HUES6 (cell line): ENCODE results near the gene GANAB.
A peak's percentile ranks its signal among the peaks of the same experiment; 100 is the strongest.
"Not testable (repeated sequence)": the region's sequence is repeated elsewhere in the genome, so short reads cannot be mapped to it uniquely, and the experiment has no call there.

Experiments
- H3K27ac ChIP-seq: 2 replicates; pipeline ENCODE4 v1.7.0; 2013; ENCODE audit warnings: low read depth, mild to moderate bottlenecking, low read length, inconsistent platforms
- H3K27me3 ChIP-seq: 2 replicates; pipeline ENCODE4 v1.6.1; 2013; ENCODE audit warnings: low read length; ENCODE audit not compliant: control insufficient read depth, insufficient read depth
- H3K36me3 ChIP-seq: 2 replicates; pipeline ENCODE4 v1.6.1; 2013; ENCODE audit warnings: low read length; ENCODE audit not compliant: control insufficient read depth, insufficient read depth
- H3K4me1 ChIP-seq: 2 replicates; pipeline ENCODE4 v1.6.1; 2013; ENCODE audit warnings: low read length; ENCODE audit not compliant: control insufficient read depth, insufficient read depth
- H3K4me3 ChIP-seq: 2 replicates; pipeline ENCODE4 v1.5.1; 2013; ENCODE audit warnings: low read depth, low read length
- H3K9ac ChIP-seq: one replicate; pipeline ENCODE4 v1.6.1; 2013; ENCODE audit warnings: mild to moderate bottlenecking, low read length
- H3K9me3 ChIP-seq: 2 replicates; pipeline ENCODE4 v1.6.1; 2013; ENCODE audit warnings: low read depth, low read length; ENCODE audit not compliant: control insufficient read depth, insufficient read depth

Gene GANAB

GRCh38 chr11:62616957-62617356, 29.5 kb downstream of the GANAB start:
- H3K9me3 ChIP-seq, H3K27me3 ChIP-seq, H3K4me3 ChIP-seq, H3K9ac ChIP-seq, H3K27ac ChIP-seq: not testable (repeated sequence)
- Histone ChIP-seq H3K36me3 (peaks cover 14% of the 10 kb centered on the region), H3K4me1 (peaks cover 14% of the 10 kb centered on the region; the same call in 1 of the 2 replicates)

- H3K4me1 ChIP-seq, result peaks cover 22% of the 10 kb centered on the region
Observed at GRCh38 chr11:62615521-62615920, 30.9 kb downstream of the GANAB start.

GRCh38 chr11:62614275-62614674, 32.1 kb downstream of the GANAB start:
- H3K27me3 ChIP-seq, result no peaks in the 10 kb centered on the region
- H3K4me3 ChIP-seq, result no peak overlapping the region
- H3K9ac ChIP-seq, result peak overlapping the region; percentile 36
- H3K36me3 ChIP-seq, result peaks cover 14% of the 10 kb centered on the region
- peaks cover 23% of the 10 kb centered on the region for H3K4me1 ChIP-seq
- H3K27ac ChIP-seq, result no peak overlapping the region
- H3K9me3 ChIP-seq, result no peaks in the 10 kb centered on the region

More at GRCh38 chr11:62615521-62615920, 30.9 kb downstream of the GANAB start:
- H3K9ac ChIP-seq, result no peak overlapping the region
- no peak overlapping the region for H3K27ac ChIP-seq
- no peaks in the 10 kb centered on the region for H3K27me3 ChIP-seq
- no peaks in the 10 kb centered on the region for H3K9me3 ChIP-seq
- H3K4me3 ChIP-seq, result no peak overlapping the region
- H3K36me3 ChIP-seq, result peaks cover 14% of the 10 kb centered on the region

GRCh38 chr11:62613291-62613778, 33.1 kb downstream of the GANAB start:
- Histone ChIP-seq H3K4me3 (peak overlapping the region; percentile 76), H3K4me1 (peaks cover 23% of the 10 kb centered on the region), H3K9ac (no peak overlapping the region), H3K27me3 (no peaks in the 10 kb centered on the region), H3K27ac (no peak overlapping the region), H3K36me3 (peaks cover 17% of the 10 kb centered on the region), H3K9me3 (no peaks in the 10 kb centered on the region)

GRCh38 chr11:62612366-62613290, 33.8 kb downstream of the GANAB start, which contains the start of the genes EML3 and ROM1:
TSS of gene EML3 (minus strand) at chr11:62612775. CDS start at chr11:62612457, 318 bp downstream.
TSS of gene ROM1 (plus strand) at chr11:62613257. CDS start at chr11:62613282, 25 bp downstream.
- H3K9ac ChIP-seq, result peak within 1 kb of the TSS; percentile 70
- peak within 1 kb of the TSS; percentile 76 for H3K4me3 ChIP-seq
- no peak within 1 kb of the TSS; the same call in 1 of the 2 replicates for H3K27ac ChIP-seq
- H3K4me1 ChIP-seq, result peaks cover 23% of the 10 kb centered on the region
- H3K9me3 ChIP-seq, result no peaks in the 10 kb centered on the region
- H3K27me3 ChIP-seq, result no peaks in the 10 kb centered on the region
- H3K36me3 ChIP-seq, result peaks cover 20% of the 10 kb centered on the region

GRCh38 chr11:62611705-62612365, 34.6 kb downstream of the GANAB start:
- H3K9ac ChIP-seq, result peak overlapping the region; percentile 70
- H3K4me1 ChIP-seq, result peaks cover 25% of the 10 kb centered on the region
- H3K9me3 ChIP-seq, result no peaks in the 10 kb centered on the region
- H3K36me3 ChIP-seq, result peaks cover 14% of the 10 kb centered on the region
- no peak overlapping the region for H3K27ac ChIP-seq
- H3K27me3 ChIP-seq, result no peaks in the 10 kb centered on the region
- peak overlapping the region; percentile 76 for H3K4me3 ChIP-seq

GRCh38 chr11:62610814-62611704, 35.4 kb downstream of the GANAB start:
- Histone ChIP-seq H3K9ac (peak overlapping the region; percentile 70), H3K4me1 (peaks cover 26% of the 10 kb centered on the region), H3K4me3 (peak overlapping the region; percentile 76), H3K9me3 (no peaks in the 10 kb centered on the region), H3K27ac (no peak overlapping the region), H3K27me3 (no peaks in the 10 kb centered on the region), H3K36me3 (peaks cover 11% of the 10 kb centered on the region; the same call in 1 of the 2 replicates)

GRCh38 chr11:62610403-62610802, 36.0 kb downstream of the GANAB start:
- Histone ChIP-seq H3K4me1 (peaks cover 26% of the 10 kb centered on the region), H3K9me3 (no peaks in the 10 kb centered on the region), H3K36me3 (peaks cover 7% of the 10 kb centered on the region; the same call in 1 of the 2 replicates), H3K27me3 (no peaks in the 10 kb centered on the region), H3K9ac (no peak overlapping the region), H3K4me3 (no peak overlapping the region), H3K27ac (no peak overlapping the region)

- Histone ChIP-seq H3K27me3 (peaks cover 4% of the 10 kb centered on the region; the same call in 1 of the 2 replicates), H3K9me3 (no peaks in the 10 kb centered on the region), H3K4me1 (peaks cover 24% of the 10 kb centered on the region), H3K4me3 (no peak overlapping the region), H3K9ac (no peak overlapping the region), H3K36me3 (peaks cover 5% of the 10 kb centered on the region; the same call in 1 of the 2 replicates), H3K27ac (no peak overlapping the region)
Observed at GRCh38 chr11:62608776-62609175, 37.6 kb downstream of the GANAB start.

GRCh38 chr11:62607714-62608113, 38.7 kb downstream of the GANAB start:
- H3K4me1 ChIP-seq, result peaks cover 25% of the 10 kb centered on the region

More at GRCh38 chr11:62607714-62608113, 38.7 kb downstream of the GANAB start:
- H3K9ac ChIP-seq, result no peak overlapping the region
- no peaks in the 10 kb centered on the region for H3K9me3 ChIP-seq
- H3K4me3 ChIP-seq, result no peak overlapping the region
- H3K27me3 ChIP-seq, result peaks cover 15% of the 10 kb centered on the region
- no peak overlapping the region for H3K27ac ChIP-seq
- peaks cover 5% of the 10 kb centered on the region; the same call in 1 of the 2 replicates for H3K36me3 ChIP-seq
